SHP77 (cell line): ENCODE results near the gene GMDS.
"Not testable (repeated sequence)": the region's sequence is repeated elsewhere in the genome, so short reads cannot be mapped to it uniquely, and the experiment has no call there.

Experiments
- DNase-seq, 2 experiments: peaks; one replicate each; lab custom pipeline; 2025; lab: John Stamatoyannopoulos, UW

GMDS gene

DNA sequence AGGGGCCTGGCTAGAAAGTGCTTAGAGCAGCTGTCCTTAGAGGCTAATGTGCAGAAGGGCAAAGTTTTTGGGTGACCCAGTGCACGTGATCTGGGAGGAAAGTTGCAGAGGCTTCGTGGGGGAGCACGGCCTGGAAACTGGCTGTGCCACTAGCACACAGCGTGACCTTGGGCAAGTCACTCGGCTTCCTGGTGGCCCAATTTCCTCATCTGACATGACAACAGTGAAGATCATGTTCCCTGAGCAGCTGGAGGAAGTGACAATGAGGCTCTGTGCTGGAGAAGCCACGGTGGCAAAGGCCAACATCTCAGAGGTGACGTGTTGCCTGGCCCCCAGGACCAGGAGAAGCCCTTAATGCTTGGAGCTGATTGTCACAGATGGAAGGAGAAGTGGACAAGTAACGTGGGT lies 536.2 kb downstream of the GMDS start:
- DNase-seq: no peak

DNA sequence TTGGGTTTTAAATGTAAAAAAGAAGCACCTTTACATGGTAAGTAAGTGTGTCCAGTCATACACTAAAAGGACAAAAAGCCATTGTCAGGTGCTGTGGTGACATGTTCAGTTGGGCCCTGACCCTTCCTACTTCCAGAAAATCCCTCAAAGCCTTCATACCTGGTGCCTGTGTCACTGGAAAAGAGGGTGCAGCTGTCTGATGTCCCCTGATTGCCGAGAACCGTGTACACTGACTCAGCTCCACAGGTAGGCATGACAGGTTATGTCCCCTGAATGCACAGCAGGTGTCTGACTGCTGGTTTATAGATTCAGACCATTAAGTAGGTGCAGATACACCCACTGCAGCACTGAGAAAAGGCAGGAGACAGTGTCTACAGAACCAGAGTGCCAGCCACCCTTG lies 536.6 kb downstream of the GMDS start:
- no peak for DNase-seq

DNA sequence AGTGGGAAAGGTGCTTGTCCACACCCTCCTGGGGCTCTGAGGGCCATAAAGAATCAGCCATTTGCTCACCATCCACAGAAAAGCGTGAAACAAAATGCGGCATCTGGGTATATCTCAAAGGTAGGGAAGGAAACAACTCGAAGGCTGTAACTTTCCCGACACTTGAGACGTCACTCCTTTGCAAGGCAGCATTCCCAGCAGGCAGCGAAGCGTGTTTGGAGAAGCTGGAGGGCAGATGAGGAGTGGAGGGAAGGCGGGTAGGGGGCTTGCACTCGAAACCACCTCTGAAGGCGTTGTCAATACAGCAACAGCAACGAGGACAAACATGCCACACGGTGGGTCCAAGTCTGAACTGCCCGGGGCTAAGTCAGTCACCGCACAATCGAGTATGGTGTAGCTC lies 537.3 kb downstream of the GMDS start:
- no peak for DNase-seq

DNA sequence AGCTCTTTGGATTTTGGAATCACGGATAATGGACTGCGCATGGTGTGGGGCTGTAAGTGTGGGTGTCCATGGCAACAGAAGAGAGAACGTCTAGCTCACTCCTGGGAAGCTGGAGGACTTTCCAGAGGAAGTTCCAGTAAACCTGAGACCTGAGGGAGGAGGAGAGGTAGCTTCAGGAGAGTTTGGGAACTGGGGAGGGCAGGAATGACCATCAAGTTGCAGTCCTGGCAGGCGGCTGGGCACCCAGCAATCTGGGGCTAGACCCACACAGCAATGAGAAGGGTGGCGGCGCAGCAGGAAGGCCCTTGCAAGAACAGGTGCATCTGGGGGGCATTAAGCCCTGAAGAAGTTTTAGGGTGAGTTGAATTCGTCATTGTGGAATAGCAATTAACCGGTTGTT lies 539.8 kb downstream of the GMDS start:
- DNase-seq: no peak

DNA sequence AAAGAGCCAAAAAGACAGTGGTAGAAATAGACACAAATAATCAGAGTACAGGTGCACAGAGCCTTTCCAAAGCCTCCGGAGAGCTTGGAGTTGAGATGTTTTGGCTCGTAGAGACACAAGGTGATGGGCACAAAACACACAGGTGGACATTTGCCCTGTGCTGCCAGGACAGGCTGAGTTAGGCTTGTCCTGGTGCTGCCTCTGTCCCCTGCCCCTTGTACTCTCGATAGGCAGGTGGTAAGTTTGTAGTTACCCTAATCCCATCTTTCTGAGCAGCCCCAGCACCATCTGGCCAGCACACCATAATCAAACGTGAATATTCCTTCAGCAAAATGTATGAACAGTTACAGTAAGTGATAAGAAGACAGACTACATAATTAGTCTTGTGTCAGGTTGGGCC lies 540.2 kb downstream of the GMDS start:
- no peak for DNase-seq

DNA sequence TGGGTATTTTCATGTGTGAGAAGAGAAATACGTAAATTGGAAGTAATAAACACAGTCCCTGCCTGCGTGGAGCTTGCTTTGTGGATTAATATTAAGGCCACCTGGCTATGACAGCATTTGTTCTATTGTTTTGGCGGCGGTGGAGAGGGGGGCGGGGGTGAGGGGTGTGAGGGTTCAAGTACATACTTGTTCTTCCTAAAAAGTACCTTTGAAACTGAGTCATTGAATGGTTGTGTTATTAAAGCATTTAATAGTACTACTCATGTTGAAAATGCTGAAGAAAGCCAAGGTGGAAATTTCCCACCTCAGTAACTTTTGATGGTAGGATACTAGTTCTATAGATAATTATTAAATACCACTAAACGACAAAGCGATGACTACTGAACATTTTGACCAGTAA lies 540.7 kb downstream of the GMDS start:
- no peak for DNase-seq

DNA sequence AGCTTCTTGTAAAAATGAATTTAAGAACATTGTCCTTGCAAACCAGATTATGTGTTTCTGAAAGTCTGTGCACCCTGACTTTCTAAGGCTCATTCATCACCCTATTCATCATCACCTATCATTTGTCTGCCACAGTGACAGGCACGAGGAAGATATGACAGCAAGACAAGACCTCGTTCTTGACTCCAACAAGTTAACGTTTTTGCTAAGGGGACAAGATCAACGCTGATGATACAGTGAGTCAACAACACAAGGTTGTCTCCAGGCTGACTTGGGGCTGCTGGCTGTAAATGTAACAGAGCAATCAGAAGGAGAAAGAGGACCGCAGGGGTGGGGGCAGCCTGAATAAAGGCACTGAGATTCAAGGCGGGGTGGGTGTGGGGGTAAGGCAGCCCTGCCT lies 541.5 kb downstream of the GMDS start:
- DNase-seq: no peak

DNA sequence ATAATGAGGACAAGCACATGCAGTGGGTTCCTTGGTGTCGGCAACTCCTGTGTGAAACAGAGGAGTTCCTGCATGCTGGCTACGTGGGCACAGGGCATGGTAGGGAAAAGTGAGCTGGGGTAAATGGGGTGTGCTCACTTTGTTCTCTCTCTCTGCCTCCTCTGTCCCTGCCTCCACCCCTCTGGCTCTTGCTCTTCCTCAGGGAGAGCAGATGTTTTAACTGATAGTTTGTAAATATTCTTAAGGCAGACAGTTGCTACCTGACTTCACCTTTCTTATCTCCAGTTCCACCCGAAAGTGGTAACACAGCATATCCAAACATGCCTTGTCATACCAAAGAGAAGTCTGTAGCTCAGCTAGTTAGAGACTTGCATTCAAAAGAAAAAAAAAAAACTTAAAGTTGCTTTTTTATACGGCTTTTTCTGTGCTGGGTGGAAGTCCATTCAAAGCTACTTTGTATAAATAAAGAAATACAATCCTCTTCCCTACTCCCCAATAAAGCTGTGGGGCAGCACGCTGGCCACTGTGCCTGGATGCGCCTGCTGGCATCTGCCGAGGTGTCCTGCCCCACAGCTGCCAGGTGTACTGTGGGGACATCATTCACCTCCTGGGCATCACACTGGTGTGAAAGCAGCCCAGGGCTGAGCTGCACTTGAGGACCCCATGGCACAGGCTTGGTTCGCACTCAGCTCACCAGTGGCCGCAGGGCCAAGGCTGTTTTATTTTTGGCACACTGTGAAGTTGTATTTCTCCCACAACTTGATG lies 542.1 kb downstream of the GMDS start:
- DNase-seq: no peak

DNA sequence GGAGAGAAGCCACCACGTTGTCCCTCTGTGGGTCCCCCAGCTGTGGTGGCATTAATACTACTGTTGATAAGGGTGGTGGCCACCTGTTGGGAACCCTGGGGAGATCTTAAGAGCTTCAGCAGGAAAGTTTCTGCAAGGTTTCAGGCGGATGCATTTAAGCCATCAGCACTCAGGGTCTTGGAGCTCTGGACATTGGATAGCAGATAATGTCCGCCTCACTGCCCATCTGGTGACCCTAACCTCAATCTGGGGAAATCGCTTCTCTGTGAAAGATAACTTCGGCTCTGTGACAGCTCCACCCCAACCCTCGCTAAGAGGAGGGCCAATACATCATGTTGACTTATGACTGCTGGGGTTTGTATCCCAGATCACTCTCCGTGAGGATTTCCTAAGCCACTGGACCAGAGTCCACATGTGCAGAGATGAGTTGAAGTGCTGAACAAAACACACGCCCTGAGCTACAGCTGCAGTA lies 542.8 kb downstream of the GMDS start:
- no peak for DNase-seq

DNA sequence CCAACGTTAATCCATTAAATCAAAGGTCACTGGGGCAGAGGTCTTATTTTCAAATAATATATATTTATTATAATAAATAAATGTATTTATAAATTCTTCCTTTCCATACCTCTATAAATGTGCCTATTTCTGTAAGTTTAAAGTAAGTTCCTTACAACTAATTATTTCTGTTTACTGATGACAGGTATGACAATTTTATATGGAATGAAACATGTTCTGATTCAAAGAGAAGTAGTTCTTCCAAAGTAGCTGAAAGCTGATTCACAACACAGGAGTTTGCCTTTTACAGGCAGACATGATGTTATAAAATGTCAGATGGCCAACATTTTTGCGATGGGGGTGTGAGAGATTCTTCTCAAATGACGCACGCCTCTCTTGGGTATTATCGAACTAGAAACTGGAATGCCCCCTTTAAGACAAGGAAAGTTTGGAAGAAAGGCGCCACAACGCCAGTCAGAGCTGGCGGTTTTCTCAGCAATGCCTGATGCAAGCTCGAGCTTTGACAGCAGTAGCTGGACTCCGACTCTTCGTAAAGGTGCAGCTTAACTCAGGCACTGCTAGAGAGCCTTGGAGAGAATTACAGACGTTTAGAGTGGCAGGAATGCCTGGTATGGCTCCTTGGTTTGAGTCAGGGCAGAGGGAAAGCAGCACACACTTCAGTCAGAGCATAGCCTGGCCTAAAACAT lies 543.6 kb downstream of the GMDS start:
- no peak for DNase-seq

DNA sequence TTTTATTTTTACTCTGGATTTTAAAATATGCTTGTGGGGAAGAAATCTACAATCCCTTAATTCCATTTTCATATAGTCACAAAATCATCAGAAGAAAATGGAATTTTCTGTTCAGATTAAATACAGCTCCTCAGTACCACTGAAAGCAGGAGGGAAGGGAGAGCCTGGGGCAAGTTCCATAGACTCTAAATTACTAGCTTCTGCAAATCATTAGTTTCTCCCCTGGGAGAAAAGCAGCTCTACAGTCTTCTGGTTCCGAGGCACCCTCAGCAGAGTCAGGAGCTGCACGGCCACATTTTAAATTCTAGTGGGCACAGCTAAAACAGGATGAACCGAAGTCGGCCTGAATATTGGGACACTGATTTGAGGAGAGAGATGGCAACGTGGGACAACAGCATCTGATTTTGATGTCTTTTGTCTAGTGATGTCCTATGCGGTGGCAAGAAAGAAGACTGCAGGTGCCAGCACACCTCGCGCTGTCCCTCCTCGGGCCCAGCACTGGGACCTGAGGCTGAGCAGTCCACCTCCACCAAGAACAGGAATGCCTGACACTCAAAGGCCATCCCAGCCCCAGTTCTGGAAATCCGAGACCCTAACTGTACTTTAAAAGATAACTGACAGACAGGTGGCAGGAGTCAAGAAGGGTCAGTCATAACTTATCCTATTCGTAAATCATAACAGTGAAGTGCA lies 545.0 kb downstream of the GMDS start:
- no peak for DNase-seq

DNA sequence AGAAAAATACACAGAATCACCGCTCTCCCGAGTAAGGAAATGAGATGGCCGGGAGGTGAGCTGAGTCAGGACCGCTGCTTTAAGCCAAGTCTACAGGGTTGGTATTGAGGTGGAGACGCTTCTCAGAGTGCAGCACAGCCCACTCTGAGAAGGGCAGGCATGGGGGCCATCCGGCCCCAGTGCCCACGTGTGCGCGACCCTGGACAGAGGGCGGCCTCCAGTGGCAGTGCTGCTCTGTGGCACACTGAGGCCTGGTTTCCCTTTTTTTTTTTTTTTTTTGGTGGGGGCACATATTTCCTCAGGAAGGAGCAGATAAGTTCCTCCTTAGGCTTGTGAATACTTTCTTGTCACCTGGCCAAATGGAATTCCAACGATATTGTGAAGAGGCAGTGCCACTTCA lies 546.9 kb downstream of the GMDS start:
- DNase-seq: no peak

DNA sequence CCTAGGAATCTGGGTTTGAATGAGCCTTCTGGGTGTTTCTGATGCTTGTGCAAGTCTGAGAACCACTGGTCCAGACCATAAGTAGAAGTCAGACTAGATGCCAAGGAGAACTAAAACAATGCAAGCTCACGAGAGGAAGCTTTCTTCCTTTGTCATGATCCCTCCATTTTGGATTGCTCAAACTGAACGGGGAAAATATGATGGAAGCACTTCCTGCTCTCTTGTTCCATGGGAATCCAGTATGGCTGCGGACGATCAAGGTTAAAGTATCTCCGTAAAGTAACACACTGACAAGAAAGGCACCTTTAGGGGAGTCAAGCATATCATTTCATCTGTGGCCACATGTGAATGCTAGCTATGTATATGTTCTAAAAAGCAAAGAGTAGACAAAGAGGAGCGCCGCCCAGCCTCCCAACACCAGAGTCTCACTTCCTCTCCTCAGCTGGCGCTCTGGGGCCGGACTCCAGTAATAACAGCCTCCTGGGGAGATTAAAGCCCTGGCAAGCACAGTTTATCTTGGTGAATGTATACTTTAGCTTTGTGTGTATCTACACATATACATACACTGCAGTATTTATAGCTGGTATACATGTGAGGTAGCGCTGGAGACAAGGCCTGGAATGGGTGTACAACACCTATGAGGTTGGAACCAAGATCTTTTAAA lies 547.6 kb downstream of the GMDS start:
- no peak for DNase-seq

DNA sequence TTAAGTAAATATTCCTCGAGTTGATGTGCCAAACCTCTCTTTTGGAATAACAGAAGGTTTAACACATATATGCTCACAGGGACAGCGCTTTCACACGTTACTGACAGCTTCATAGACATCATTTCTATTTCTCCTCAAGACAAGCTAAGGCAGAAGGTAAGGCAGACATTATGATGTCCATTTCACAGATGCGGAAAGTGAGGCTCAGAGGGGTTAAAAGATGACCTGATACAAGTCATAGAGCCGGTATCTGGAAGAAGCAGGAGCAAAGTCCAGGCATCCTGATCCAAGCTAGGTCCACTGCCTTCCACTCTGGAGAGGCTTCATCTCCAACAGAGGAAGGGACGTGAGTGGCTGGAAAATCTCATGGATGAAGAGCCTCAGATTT lies 548.9 kb downstream of the GMDS start:
- DNase-seq: no peak

DNA sequence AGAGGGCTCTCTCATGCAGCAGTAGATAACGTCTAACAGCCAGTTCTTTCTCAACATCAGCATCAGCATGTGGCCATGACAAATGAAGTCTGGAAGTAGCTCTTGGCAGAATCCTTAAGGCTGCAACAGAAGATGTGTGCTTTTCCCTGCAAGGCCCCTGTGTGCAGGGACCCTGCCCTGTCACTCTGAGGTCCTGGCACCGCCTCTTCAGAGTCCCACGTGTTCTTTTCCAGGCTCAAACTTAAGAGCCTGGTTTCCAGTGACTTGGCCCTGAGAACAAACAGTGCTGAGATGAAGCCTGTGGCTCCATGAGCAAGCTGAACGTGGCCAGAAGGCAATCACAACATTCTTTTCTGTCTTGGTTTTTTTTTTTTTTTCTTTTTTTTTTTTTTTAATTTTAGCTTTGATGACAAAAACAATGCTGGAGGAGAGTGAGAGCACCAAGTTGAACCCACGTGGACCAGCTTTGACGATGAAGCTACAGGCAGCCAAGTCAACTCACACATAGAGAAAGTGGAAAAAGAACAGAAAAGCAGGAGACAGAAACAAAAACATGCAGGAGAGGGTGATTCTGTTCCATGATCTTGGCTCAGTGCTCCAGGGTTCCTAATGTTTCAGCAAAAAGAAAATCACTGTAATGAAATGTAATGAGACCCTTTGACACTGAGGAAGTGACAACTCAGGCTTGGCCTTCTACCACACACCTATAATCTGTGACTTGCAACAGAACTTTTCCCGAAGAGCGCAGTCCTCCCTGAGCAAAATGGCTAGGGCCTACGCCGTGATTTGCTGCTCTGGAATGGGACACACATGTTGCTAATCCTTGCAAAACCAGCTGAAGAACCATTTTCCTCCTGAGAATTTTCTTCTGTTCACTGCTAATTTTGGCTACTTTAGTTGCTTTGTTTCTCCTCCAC lies 549.6 kb downstream of the GMDS start:
- no peak for DNase-seq

DNA sequence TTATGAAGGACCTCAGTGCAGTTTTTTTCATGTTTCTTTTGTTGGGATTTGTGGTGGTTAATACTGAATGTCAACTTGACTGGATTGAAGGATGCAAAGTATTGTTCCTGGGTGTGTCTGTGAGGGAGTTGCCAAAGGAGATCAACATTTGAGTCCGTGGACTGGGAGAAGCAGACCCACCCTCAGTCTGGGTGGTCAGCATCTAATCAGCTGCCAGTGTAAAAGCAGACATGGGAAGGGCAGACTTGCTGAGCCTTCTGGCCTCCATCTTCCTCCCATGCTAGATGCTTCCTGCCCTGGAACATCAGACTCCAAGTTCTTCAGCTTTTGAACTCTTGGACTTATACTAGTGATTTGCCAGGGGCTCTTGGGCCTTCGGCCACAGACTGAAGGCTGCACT lies 553.6 kb downstream of the GMDS start:
- DNase-seq: not testable (repeated sequence)

DNA sequence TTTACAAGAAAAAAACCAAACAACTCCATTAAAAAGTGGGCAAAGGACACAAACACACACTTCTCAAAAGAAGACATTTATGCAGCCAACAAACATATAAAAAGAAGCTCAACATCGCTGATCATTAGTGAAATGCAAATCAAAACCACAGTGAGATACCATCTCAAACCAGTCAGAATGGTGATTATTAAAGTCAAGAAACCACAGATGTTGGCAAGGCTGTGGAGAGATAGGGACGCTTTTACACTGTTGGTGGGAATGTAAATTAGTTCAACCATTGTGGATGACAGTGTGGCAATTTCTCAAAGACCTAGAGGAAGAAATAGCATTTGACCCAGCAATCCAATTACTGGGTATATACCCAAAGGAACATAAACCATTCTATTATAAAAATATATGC lies 554.7 kb downstream of the GMDS start:
- not testable (repeated sequence) for DNase-seq

DNA sequence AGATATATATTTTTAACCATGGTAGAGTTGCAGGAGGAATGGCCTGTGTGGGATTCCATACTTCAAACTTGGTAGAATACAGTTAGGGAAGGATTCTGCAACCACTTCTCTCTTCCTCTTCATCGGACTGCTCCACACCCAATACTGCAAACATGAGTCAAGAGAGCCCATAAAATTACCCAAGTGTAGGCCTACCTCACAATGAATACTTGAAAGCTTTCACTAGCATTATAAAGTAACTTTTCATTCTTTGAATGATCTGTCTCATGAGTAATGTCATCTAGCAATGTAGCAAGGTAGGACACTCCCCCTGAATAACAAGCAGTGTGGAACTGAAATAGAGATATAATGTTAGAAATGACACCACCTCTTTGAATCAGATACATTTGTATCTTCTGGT lies 556.3 kb downstream of the GMDS start:
- DNase-seq: no peak

DNA sequence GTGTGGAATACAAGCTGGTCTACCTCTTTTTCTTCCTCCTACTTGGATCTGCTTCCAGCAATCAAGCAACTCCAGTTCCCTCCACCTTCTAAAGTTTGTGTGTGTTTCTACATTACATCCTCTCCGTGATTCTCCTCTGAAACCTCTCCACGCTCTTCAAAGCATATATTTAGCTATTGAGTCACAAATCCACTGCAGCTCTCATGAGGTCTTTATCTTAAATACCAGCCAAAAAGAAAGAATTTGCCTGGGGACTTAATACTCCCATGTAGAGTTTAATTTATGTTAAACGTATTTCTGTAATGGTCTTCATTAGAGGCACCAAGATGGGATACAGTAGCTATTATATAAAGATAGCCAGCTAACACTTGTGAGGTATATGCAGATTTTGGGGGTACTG lies 557.0 kb downstream of the GMDS start:
- DNase-seq: no peak

DNA sequence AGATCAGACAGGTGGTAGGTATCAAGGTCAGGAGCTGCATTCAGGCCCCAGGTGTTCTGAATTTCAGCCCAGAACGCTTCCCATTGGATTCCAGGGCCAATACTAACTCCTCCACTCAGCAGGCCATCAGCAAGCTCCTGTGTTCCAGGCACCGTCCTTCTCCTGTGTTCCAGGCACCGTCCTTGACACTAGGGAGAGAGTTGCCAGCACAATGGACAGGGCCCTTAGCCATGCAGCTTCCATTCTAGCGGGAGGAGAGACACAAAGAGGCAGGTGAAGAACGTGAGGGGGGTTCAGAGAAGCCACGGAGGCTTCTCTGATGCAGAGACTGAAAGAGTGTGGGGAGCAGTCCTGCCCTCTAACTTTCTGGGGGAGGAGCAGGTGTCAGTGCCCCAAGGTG lies 558.0 kb downstream of the GMDS start:
- DNase-seq: no peak
